ENCODE measurements around the gene MCAT. TPM values are rescaled to one million over a fixed set of nuclear protein-coding genes. Genes with fewer than 3 reads are reported as not detected.

MCAT gene
- total RNA-seq, 2 donors from 2014 or later = 6.7 to 9.7 TPM

Other genes starting within 250 kb of the MCAT start
- 10 to 100 TPM; 28.8 to 31.3 TPM for gene PACSIN2, start 128.2 kb downstream of the MCAT start, total RNA-seq
- gene TTLL1, start 54.0 kb downstream of the MCAT start, total RNA-seq = 10 to 100 TPM; 11.0 to 11.7 TPM
- gene BIK, start 32.6 kb downstream of the MCAT start, total RNA-seq = 1 to 10 TPM; 3.2 to 5.0 TPM
- gene TSPO, start 8.2 kb upstream of the MCAT start, total RNA-seq = 10 to 100 TPM; 61.5 to 93.8 TPM
- gene TTLL12, start 43.7 kb upstream of the MCAT start, total RNA-seq = 10 to 100 TPM; 37.7 to 45.0 TPM
- gene SCUBE1, start 200.0 kb upstream of the MCAT start, total RNA-seq = under 1 TPM in 1 of 2 donors, not detected in 1; 0.14 TPM

Measured in activated T-cell treated with anti-CD3 and anti-CD28 coated beads, Interleukin-2, amount 50 U/mL, for 72 hours (primary cell).